Measurements from ENCODE around the gene GATD1.
A peak's percentile ranks its signal among the peaks of the same experiment; 100 is the strongest.

GATD1 gene

GRCh38 chr11:812390-812789, 35.1 kb upstream of the GATD1 start:
- DNase-seq, result no peak

- DNase-seq, result peak in 2 of 3 donors; percentile 39 to 41
Observed at GRCh38 chr11:811446-812245, 34.4 kb upstream of the GATD1 start.

- DNase-seq, result no peak
Observed at GRCh38 chr11:810040-810567, 32.8 kb upstream of the GATD1 start.

GRCh38 chr11:809287-810039, 32.2 kb upstream of the GATD1 start, which contains the start of gene RPLP2:
RPLP2 (plus strand) TSS chr11:809967; CDS start chr11:810235, 268 bp downstream.
- peak; percentile 99 for DNase-seq

- DNase-seq, result no peak
Observed at GRCh38 chr11:808427-809286, 31.4 kb upstream of the GATD1 start.

GRCh38 chr11:804599-804964, 27.3 kb upstream of the GATD1 start:
- DNase-seq, result no peak

- peak in 1 of 3 donors; percentile 26 for DNase-seq
Observed at GRCh38 chr11:803770-804598, 26.7 kb upstream of the GATD1 start.

- DNase-seq, result no peak
Observed at GRCh38 chr11:803467-803742, 26.1 kb upstream of the GATD1 start.

GRCh38 chr11:802693-803466, 25.6 kb upstream of the GATD1 start:
- DNase-seq, result no peak

- DNase-seq, result no peak
Observed at GRCh38 chr11:802018-802617, 24.8 kb upstream of the GATD1 start.

GRCh38 chr11:801097-801780, 24.0 kb upstream of the GATD1 start:
- no peak for DNase-seq

- no peak for DNase-seq
Observed at GRCh38 chr11:800473-800872, 23.2 kb upstream of the GATD1 start.

GRCh38 chr11:799641-800316, 22.5 kb upstream of the GATD1 start:
- DNase-seq, result no peak

- peak; percentile 86 to 97 (median 93) for DNase-seq
Observed at GRCh38 chr11:798093-798713, 20.9 kb upstream of the GATD1 start, which contains the start of gene SLC25A22. SLC25A22 (minus strand) TSS chr11:798281; CDS start chr11:795006, 3,275 bp downstream.

GRCh38 chr11:797296-798092, 20.2 kb upstream of the GATD1 start:
- DNase-seq, result peak; percentile 79 to 89 (median 85)

- DNase-seq, result no peak
Observed at GRCh38 chr11:796565-797295, 19.4 kb upstream of the GATD1 start.

Measured in suppressor macrophage treated with lipopolysaccharide for 1 hour (primary cell).